Astrocyte of the spinal cord (primary cell): ENCODE results near the gene THBS2.

ENCODE experiments used
- DNase-seq: peaks from one replicate; pipeline ENCODE4 v3.0.0; 2011; ENCODE audit warnings: low read depth, low spot score
- H3K4me3 ChIP-seq: 2 replicates; pipeline ENCODE4 v1.5.1; 2011; ENCODE audit warnings: low read depth, mild to moderate bottlenecking, low read length, moderate library complexity
- in situ Hi-C: cut with HindIII; loops from 2 replicates; pipeline ENCODE4 v1.10.0; 2017; ENCODE audit warnings: low sequenced_read_pairs
- TF ChIP-seq, protein P1 (sequence below): IDR thresholded peaks from 2 replicates; pipeline ENCODE4 v1.5.1; 2012; ENCODE audit warnings: low read depth, mild to moderate bottlenecking, low read length, inconsistent platforms

Gene THBS2

GRCh38 chr6:169256061-169256460 lies 2.4 kb upstream of the THBS2 start:
- TF ChIP-seq, protein P1, sequence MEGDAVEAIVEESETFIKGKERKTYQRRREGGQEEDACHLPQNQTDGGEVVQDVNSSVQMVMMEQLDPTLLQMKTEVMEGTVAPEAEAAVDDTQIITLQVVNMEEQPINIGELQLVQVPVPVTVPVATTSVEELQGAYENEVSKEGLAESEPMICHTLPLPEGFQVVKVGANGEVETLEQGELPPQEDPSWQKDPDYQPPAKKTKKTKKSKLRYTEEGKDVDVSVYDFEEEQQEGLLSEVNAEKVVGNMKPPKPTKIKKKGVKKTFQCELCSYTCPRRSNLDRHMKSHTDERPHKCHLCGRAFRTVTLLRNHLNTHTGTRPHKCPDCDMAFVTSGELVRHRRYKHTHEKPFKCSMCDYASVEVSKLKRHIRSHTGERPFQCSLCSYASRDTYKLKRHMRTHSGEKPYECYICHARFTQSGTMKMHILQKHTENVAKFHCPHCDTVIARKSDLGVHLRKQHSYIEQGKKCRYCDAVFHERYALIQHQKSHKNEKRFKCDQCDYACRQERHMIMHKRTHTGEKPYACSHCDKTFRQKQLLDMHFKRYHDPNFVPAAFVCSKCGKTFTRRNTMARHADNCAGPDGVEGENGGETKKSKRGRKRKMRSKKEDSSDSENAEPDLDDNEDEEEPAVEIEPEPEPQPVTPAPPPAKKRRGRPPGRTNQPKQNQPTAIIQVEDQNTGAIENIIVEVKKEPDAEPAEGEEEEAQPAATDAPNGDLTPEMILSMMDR, result no peak
- in situ Hi-C loops, result no loop called here
- no peak for DNase-seq
- H3K4me3 ChIP-seq, result no peak overlapping the region

DNA sequence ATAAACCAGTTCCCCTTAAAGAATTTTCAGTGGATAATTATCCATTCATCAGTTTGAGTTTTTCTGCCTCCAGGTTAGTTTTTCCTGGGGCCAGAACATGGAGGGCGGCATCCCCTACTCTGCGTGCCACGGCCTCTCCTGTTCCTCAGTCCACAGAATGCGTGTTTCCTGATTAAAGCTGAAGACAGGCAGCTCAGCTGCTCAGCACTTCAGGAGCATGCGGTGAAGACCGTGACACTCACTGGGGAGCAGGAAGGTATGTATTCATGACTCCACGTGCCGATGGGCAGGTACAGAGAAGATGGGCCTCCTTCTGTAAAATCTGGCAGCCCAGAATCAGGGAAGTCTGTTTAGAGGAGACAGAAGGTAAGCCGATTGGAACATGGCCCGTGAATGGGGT lies 2.0 kb upstream of the THBS2 start:
- DNase-seq, result no peak
- in situ Hi-C loops, result no loop called here
- TF ChIP-seq, protein P1, result no peak
- no peak overlapping the region for H3K4me3 ChIP-seq

DNA sequence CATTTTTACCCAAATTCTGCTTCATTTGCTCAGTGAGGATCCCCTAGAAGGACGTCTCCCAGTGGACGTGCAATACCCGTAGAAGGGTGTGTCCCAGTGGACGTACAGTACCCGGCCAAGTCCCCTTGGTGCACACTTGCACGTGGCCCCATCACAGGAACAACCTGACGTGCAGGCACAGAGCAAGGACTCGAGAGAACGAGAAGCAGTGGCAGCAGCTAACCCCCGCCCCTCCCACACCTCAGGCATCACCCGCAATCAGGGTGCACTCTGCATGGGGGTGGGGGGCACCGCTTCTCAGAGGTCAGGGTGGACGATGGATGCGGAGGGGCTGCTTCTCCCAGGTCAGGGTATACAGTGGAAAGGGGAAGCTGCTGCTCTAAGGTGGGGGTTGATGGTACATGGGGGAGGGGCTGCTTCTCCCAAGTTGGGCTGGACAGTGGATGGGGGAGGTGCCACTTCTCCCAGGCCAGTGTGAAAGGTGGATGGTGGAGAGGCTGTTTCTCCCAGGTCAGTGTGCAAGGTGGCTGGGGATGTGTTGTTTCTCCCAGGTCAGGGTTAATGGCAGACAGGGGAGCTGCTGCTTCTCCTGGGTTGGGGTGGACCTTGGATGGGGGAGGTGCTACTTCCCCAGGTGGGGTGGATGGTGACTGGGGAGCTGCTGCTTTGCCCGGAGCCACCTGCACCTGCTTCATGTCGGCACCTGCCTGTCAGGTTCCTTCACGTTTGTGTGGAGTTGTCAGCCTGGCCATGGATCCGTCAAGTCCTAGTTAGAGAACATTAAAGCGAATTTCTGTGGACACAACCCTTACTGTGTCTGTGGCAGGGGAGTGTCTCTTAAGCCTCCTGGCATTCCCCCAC lies 1.0 kb upstream of the THBS2 start:
- no peak for DNase-seq
- no peak overlapping the region for H3K4me3 ChIP-seq
- in situ Hi-C loops, result no loop called here
- TF ChIP-seq, protein P1, result no peak

DNA sequence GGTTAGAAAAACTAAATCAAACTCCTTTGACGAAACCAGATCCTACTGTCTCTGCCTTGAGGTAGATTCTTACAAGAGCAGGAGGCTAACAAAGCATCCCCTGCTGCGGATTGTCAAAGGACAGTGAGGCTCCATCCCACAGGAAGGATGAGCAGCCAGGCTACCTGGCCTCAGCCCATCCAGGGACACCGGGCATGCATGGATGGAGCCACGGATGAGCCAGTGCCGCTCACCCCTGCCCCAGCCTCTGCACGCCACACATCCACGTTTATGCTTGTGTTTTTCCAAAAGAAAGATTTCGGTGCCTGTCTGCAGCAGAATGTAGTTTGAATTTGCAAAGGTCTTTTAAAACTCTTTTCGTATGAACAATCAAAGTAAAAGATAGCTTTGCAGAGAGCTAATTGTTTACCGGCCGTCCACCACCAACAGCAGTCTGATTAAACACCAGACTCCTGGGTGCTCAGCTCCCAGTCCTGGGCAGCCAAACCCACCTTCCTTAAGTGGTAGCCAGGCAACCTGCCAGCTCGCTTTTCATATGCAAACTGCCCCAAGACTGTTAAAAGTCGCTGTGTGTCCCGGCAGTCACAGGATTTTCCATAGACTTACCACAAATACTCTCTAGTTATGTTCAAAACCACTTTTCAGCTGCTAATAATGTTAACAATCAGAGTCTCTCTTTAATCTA lies 999 bp downstream of the THBS2 start:
- in situ Hi-C loops, result no loop called here
- DNase-seq, result peak; percentile 37
- peak overlapping the region; percentile 53 for H3K4me3 ChIP-seq
- TF ChIP-seq, protein P1, result no peak

GRCh38 chr6:169251822-169252504 lies 1.7 kb downstream of the THBS2 start:
- in situ Hi-C loops, result no loop called here
- TF ChIP-seq, protein P1, result no peak
- H3K4me3 ChIP-seq, result peak overlapping the region; percentile 53
- no peak for DNase-seq

- TF ChIP-seq, protein P1, result no peak
These were observed 2.3 kb downstream of the THBS2 start for GRCh38 chr6:169251371-169251802.

More at GRCh38 chr6:169251371-169251802, 2.3 kb downstream of the THBS2 start:
- H3K4me3 ChIP-seq, result peak overlapping the region; percentile 53
- DNase-seq, result no peak
- in situ Hi-C loops, result no loop called here
